WTC11 (cell line): Measurements from ENCODE around the gene MYOC. TPM values are rescaled to one million over a fixed set of nuclear protein-coding genes. Genes with fewer than 3 reads are reported as not detected.

Experiments
- ATAC-seq: fragments of 200-7000 bp; cut with Tn5 transposase; 2 replicates; pipeline ENCODE4 v1.10.0; 2021; ENCODE audit warnings: mild to moderate bottlenecking, moderate library complexity
- CTCF ChIA-PET: fragments of 300-600 bp; sonication (Branson Sonifier 250); formaldehyde crosslinking; loops from one replicate; lab custom pipeline; 2021; ENCODE audit warnings: antibody characterized with exemption; lab: Charles Lee
- POLR2A ChIA-PET: fragments of 350-600 bp; sonication (Branson Sonifier 250); formaldehyde crosslinking; loops from one replicate; lab custom pipeline; 2021; ENCODE audit warnings: antibody characterized with exemption; lab: Charles Lee
- DNase-seq: peaks from one replicate; pipeline ENCODE4 v3.0.0; 2021; ENCODE audit warnings: low spot score
- H3K27ac Mint-ChIP-seq: 2 replicates; pipeline ENCODE4 v1.8.0; 2021; ENCODE audit warnings: mixed read lengths
- H3K27me3 Mint-ChIP-seq: 2 replicates; pipeline ENCODE4 v1.8.0; 2021; ENCODE audit warnings: low read depth, mild to moderate bottlenecking, moderate library complexity, mixed read lengths
- H3K36me3 Mint-ChIP-seq: 2 replicates; pipeline ENCODE4 v1.8.0; 2021; ENCODE audit warnings: mixed read lengths
- H3K4me1 Mint-ChIP-seq: 2 replicates; pipeline ENCODE4 v1.8.0; 2022; ENCODE audit warnings: mixed read lengths
- H3K4me3 Mint-ChIP-seq: 2 replicates; pipeline ENCODE4 v1.8.0; 2021; ENCODE audit warnings: mild to moderate bottlenecking, moderate library complexity, mixed read lengths
- H3K9me3 Mint-ChIP-seq: 2 replicates; pipeline ENCODE4 v1.8.0; 2021; ENCODE audit warnings: mixed read lengths
- ATF1 ChIP-seq: sonication (generic); formaldehyde crosslinking; IDR thresholded peaks from 2 replicates; pipeline ENCODE4 v1.8.1; 2023; ENCODE audit warnings: mild to moderate bottlenecking, moderate library complexity, missing genetic modification reagents
- ELF4 ChIP-seq: sonication (generic); formaldehyde crosslinking; IDR thresholded peaks from 2 replicates; pipeline ENCODE4 v1.8.1; 2022; ENCODE audit warnings: low read depth, mild to moderate bottlenecking, moderate library complexity, missing genetic modification reagents
- EMX1 ChIP-seq: fragments of 250-450 bp; sonication (Bioruptor Pico); IDR thresholded peaks from 2 replicates; pipeline ENCODE4 v1.8.0; 2021; ENCODE audit warnings: mild to moderate bottlenecking
- FOXK1 ChIP-seq: sonication (generic); formaldehyde crosslinking; IDR thresholded peaks from 2 replicates; pipeline ENCODE4 v1.8.0; 2022; ENCODE audit warnings: mild to moderate bottlenecking, moderate library complexity, missing genetic modification reagents
- FOXP1 ChIP-seq: sonication (generic); formaldehyde crosslinking; IDR thresholded peaks from 2 replicates; pipeline ENCODE4 v1.8.0; 2022; ENCODE audit warnings: missing genetic modification reagents, mild to moderate bottlenecking, moderate library complexity, borderline replicate concordance
- GABPB1 ChIP-seq: sonication (generic); formaldehyde crosslinking; IDR thresholded peaks from 2 replicates; pipeline ENCODE4 v1.8.1; 2023; ENCODE audit warnings: mild to moderate bottlenecking, missing genetic modification reagents
- GTF2I ChIP-seq: fragments of 250-450 bp; sonication (Bioruptor Pico); conservative IDR thresholded peaks from 2 replicates; pipeline ENCODE4 v1.4.0; 2021; ENCODE audit warnings: mild to moderate bottlenecking
- KAT7 ChIP-seq: sonication (generic); formaldehyde crosslinking; IDR thresholded peaks from 2 replicates; pipeline ENCODE4 v1.8.1; 2023; ENCODE audit warnings: missing genetic modification reagents, mild to moderate bottlenecking, borderline replicate concordance
- NFATC4 ChIP-seq: fragments of 250-450 bp; sonication (Bioruptor Pico); IDR thresholded peaks from 2 replicates; pipeline ENCODE4 v1.9.0; 2021; ENCODE audit warnings: mild to moderate bottlenecking
- RORB ChIP-seq: fragments of 250-450 bp; sonication (Bioruptor Pico); IDR thresholded peaks from 2 replicates; pipeline ENCODE4 v1.9.0; 2021; ENCODE audit warnings: mild to moderate bottlenecking
- ZNF317 ChIP-seq: sonication (generic); formaldehyde crosslinking; IDR thresholded peaks from 2 replicates; pipeline ENCODE4 v1.8.1; 2023; ENCODE audit warnings: low read depth, mild to moderate bottlenecking, moderate library complexity, missing genetic modification reagents, borderline replicate concordance
- ZNF396 ChIP-seq: fragments of 250-450 bp; sonication (Bioruptor Pico); IDR thresholded peaks from 2 replicates; pipeline ENCODE4 v1.8.0; 2021; ENCODE audit warnings: mild to moderate bottlenecking, moderate library complexity, borderline replicate concordance
- ZNF416 ChIP-seq: fragments of 250-450 bp; sonication (Bioruptor Pico); IDR thresholded peaks from 2 replicates; pipeline ENCODE4 v1.9.0; 2021; ENCODE audit warnings: mild to moderate bottlenecking, inconsistent platforms
- total RNA-seq: library from RNA; stranded (reverse); gene quantifications from 3 replicates; pipeline ENCODE4 v1.2.3, GENCODE V29; 2021
- TF ChIP-seq, protein P1 (sequence below): sonication (generic); formaldehyde crosslinking; IDR thresholded peaks from 2 replicates; pipeline ENCODE4 v1.8.0; 2023; ENCODE audit warnings: missing genetic modification reagents
- TF ChIP-seq, protein P2 (sequence below): fragments of 250-450 bp; sonication (Bioruptor Pico); IDR thresholded peaks from 2 replicates; pipeline ENCODE4 v1.9.0; 2021; ENCODE audit warnings: mild to moderate bottlenecking, borderline replicate concordance
- TF ChIP-seq, protein P3 (sequence below): sonication (generic); formaldehyde crosslinking; IDR thresholded peaks from 2 replicates; pipeline ENCODE4 v1.8.1; 2022; ENCODE audit warnings: low read depth, mild to moderate bottlenecking, moderate library complexity, missing genetic modification reagents, borderline replicate concordance
- TF ChIP-seq, protein P4 (sequence below): sonication (generic); formaldehyde crosslinking; IDR thresholded peaks from 2 replicates; pipeline ENCODE4 v1.8.1; 2022; ENCODE audit warnings: mild to moderate bottlenecking, moderate library complexity, missing genetic modification reagents
- TF ChIP-seq, protein P5 (sequence below): sonication (generic); formaldehyde crosslinking; IDR thresholded peaks from 2 replicates; pipeline ENCODE4 v1.8.0; 2022; ENCODE audit warnings: missing genetic modification reagents
- TF ChIP-seq, protein P6 (sequence below): fragments of 250-450 bp; sonication (Bioruptor Pico); IDR thresholded peaks from 2 replicates; pipeline ENCODE4 v1.9.0; 2021; ENCODE audit warnings: mild to moderate bottlenecking
- TF ChIP-seq, protein P7 (sequence below): sonication (generic); formaldehyde crosslinking; IDR thresholded peaks from 2 replicates; pipeline ENCODE4 v1.8.1; 2023; ENCODE audit warnings: mild to moderate bottlenecking, missing genetic modification reagents, moderate library complexity
- TF ChIP-seq, protein P8 (sequence below): sonication (generic); formaldehyde crosslinking; IDR thresholded peaks from 2 replicates; pipeline ENCODE4 v1.8.0; 2022; ENCODE audit warnings: mild to moderate bottlenecking, missing genetic modification reagents

The MYOC gene
- total RNA-seq, 1 experiment from 2014 or later, result not detected

DNA sequence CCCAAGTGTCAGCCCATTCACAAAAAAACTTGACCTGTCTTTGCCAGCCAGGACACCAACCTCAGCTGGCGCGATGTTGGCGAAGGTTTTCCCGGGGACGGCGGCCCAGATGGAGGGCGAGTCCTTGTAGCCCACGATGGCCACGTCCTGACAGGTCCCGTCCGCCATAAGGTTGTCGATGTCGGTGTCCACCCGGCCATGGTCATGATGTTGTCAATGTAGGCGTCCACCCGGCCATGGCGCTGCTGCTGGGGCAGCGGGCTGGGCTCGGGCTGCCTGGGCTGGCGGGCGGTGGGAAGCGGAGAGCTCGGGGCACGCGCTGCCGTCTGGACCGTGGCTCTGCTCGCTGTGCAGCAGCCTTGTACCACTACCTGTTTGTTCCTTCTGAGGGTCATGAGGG, 18.3 kb upstream of the MYOC start:
- Mint-ChIP-seq H3K4me1 (no peaks in the 10 kb centered on the region), H3K27ac (no peak overlapping the region), H3K9me3 (no peaks in the 10 kb centered on the region), H3K27me3 (no peaks in the 10 kb centered on the region), H3K4me3 (no peak overlapping the region), H3K36me3 (no peaks in the 10 kb centered on the region)
- ChIA-PET POLR2A (no interaction called here), CTCF (interaction anchor here (0.6 to 0.8 kb wide), 2 partner anchors 45 to 76 kb away, joined by 3 read pairs; no protein-coding TSS in a partner anchor)
- DNase-seq, result no peak
- no peak for ATAC-seq
- TF ChIP-seq FOXP1 (CRISPR knock-in tag) (no peak), ZNF317 (CRISPR knock-in tag) (no peak), NFATC4 (CRISPR knock-in tag) (no peak), ZNF416 (CRISPR knock-in tag) (no peak), ELF4 (no peak), RORB (no peak), ZNF396 (CRISPR knock-in tag) (no peak), FOXK1 (CRISPR knock-in tag) (no peak), GTF2I (CRISPR knock-in tag) (no peak)
- TF ChIP-seq, protein P1, sequence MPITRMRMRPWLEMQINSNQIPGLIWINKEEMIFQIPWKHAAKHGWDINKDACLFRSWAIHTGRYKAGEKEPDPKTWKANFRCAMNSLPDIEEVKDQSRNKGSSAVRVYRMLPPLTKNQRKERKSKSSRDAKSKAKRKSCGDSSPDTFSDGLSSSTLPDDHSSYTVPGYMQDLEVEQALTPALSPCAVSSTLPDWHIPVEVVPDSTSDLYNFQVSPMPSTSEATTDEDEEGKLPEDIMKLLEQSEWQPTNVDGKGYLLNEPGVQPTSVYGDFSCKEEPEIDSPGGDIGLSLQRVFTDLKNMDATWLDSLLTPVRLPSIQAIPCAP, result no peak
- TF ChIP-seq, protein P2, sequence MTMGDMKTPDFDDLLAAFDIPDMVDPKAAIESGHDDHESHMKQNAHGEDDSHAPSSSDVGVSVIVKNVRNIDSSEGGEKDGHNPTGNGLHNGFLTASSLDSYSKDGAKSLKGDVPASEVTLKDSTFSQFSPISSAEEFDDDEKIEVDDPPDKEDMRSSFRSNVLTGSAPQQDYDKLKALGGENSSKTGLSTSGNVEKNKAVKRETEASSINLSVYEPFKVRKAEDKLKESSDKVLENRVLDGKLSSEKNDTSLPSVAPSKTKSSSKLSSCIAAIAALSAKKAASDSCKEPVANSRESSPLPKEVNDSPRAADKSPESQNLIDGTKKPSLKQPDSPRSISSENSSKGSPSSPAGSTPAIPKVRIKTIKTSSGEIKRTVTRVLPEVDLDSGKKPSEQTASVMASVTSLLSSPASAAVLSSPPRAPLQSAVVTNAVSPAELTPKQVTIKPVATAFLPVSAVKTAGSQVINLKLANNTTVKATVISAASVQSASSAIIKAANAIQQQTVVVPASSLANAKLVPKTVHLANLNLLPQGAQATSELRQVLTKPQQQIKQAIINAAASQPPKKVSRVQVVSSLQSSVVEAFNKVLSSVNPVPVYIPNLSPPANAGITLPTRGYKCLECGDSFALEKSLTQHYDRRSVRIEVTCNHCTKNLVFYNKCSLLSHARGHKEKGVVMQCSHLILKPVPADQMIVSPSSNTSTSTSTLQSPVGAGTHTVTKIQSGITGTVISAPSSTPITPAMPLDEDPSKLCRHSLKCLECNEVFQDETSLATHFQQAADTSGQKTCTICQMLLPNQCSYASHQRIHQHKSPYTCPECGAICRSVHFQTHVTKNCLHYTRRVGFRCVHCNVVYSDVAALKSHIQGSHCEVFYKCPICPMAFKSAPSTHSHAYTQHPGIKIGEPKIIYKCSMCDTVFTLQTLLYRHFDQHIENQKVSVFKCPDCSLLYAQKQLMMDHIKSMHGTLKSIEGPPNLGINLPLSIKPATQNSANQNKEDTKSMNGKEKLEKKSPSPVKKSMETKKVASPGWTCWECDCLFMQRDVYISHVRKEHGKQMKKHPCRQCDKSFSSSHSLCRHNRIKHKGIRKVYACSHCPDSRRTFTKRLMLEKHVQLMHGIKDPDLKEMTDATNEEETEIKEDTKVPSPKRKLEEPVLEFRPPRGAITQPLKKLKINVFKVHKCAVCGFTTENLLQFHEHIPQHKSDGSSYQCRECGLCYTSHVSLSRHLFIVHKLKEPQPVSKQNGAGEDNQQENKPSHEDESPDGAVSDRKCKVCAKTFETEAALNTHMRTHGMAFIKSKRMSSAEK (CRISPR knock-in tag), result no peak
- TF ChIP-seq, protein P3, sequence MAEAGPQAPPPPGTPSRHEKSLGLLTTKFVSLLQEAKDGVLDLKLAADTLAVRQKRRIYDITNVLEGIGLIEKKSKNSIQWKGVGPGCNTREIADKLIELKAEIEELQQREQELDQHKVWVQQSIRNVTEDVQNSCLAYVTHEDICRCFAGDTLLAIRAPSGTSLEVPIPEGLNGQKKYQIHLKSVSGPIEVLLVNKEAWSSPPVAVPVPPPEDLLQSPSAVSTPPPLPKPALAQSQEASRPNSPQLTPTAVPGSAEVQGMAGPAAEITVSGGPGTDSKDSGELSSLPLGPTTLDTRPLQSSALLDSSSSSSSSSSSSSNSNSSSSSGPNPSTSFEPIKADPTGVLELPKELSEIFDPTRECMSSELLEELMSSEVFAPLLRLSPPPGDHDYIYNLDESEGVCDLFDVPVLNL, result no peak

DNA sequence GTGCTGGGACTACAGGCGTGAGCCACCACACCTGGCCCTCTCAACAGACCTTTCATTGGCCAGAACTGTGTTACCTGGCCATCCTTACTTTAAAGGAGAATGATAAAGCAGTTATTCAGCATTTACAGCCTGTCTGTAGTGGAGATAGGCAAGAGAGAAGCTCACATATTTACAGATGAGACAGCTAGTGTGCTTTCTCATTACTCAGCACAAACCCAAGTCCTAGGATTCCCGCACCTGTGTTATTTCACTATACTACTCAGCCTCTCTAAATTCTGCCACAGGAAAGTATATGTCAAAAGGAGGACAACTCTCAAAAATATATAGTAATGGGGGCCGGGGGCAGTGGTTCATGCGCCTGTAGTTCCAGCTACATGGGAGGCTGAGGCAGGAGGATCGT, 15.9 kb upstream of the MYOC start:
- Mint-ChIP-seq H3K4me1 (no peaks in the 10 kb centered on the region), H3K9me3 (no peaks in the 10 kb centered on the region), H3K27ac (no peak overlapping the region), H3K36me3 (no peaks in the 10 kb centered on the region), H3K4me3 (no peak overlapping the region), H3K27me3 (no peaks in the 10 kb centered on the region)
- ATAC-seq (no peak), DNase-seq (no peak)
- ChIA-PET POLR2A (no interaction called here), CTCF (interaction anchor here (0.7 to 1.0 kb wide), 3 partner anchors 13 to 1859 kb away, joined by 3 to 4 read pairs (median 3); no protein-coding TSS in a partner anchor)
- TF ChIP-seq, protein P4, sequence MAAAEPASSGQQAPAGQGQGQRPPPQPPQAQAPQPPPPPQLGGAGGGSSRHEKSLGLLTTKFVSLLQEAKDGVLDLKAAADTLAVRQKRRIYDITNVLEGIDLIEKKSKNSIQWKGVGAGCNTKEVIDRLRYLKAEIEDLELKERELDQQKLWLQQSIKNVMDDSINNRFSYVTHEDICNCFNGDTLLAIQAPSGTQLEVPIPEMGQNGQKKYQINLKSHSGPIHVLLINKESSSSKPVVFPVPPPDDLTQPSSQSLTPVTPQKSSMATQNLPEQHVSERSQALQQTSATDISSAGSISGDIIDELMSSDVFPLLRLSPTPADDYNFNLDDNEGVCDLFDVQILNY (CRISPR knock-in tag), result no peak
- no peak for TF ChIP-seq ATF1 (CRISPR knock-in tag)
- TF ChIP-seq, protein P5, sequence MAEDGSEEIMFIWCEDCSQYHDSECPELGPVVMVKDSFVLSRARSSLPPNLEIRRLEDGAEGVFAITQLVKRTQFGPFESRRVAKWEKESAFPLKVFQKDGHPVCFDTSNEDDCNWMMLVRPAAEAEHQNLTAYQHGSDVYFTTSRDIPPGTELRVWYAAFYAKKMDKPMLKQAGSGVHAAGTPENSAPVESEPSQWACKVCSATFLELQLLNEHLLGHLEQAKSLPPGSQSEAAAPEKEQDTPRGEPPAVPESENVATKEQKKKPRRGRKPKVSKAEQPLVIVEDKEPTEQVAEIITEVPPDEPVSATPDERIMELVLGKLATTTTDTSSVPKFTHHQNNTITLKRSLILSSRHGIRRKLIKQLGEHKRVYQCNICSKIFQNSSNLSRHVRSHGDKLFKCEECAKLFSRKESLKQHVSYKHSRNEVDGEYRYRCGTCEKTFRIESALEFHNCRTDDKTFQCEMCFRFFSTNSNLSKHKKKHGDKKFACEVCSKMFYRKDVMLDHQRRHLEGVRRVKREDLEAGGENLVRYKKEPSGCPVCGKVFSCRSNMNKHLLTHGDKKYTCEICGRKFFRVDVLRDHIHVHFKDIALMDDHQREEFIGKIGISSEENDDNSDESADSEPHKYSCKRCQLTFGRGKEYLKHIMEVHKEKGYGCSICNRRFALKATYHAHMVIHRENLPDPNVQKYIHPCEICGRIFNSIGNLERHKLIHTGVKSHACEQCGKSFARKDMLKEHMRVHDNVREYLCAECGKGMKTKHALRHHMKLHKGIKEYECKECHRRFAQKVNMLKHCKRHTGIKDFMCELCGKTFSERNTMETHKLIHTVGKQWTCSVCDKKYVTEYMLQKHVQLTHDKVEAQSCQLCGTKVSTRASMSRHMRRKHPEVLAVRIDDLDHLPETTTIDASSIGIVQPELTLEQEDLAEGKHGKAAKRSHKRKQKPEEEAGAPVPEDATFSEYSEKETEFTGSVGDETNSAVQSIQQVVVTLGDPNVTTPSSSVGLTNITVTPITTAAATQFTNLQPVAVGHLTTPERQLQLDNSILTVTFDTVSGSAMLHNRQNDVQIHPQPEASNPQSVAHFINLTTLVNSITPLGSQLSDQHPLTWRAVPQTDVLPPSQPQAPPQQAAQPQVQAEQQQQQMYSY (CRISPR knock-in tag), result no peak
- TF ChIP-seq, protein P6, sequence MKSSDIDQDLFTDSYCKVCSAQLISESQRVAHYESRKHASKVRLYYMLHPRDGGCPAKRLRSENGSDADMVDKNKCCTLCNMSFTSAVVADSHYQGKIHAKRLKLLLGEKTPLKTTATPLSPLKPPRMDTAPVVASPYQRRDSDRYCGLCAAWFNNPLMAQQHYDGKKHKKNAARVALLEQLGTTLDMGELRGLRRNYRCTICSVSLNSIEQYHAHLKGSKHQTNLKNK, result no peak
- TF ChIP-seq, protein P7, sequence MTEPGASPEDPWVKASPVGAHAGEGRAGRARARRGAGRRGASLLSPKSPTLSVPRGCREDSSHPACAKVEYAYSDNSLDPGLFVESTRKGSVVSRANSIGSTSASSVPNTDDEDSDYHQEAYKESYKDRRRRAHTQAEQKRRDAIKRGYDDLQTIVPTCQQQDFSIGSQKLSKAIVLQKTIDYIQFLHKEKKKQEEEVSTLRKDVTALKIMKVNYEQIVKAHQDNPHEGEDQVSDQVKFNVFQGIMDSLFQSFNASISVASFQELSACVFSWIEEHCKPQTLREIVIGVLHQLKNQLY (CRISPR knock-in tag), result no peak
- TF ChIP-seq ELF4, result no peak
- TF ChIP-seq, protein P8, sequence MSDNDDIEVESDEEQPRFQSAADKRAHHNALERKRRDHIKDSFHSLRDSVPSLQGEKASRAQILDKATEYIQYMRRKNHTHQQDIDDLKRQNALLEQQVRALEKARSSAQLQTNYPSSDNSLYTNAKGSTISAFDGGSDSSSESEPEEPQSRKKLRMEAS, result no peak
- no peak for TF ChIP-seq GABPB1 (CRISPR knock-in tag)
- no peak for TF ChIP-seq EMX1 (CRISPR knock-in tag)
- no peak for TF ChIP-seq KAT7
